ENCODE results near the gene KRTAP20-2.

Gene KRTAP20-2

DNA sequence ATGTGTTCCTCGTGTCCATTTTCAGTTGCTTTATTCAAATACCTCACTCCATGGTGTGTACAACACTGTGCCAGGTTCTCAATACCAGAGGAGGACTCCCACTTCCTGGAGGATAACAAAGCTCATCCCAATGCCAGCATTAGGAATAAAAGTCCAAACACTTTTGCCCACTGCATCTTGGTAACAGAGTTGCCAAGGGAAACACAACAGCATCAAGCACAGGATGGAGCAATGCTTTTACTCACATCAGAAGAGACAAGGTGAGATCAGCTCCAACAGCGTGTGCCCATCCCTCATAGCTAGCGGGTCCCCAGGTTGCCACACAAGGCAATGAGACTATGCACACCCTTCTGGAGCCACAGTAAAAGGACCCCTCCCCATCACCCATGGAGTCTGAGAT is 11.6 kb upstream of the KRTAP20-2 start:
- Histone ChIP-seq H3K9ac (ENCODE audit: low read length) (no peak overlapping the region), H3K4me1 (ENCODE audit: control insufficient read depth, low read depth, low read length) (no peaks in the 10 kb centered on the region), H3K36me3 (ENCODE audit: control insufficient read depth, low read depth, low read length) (no peaks in the 10 kb centered on the region), H3K27me3 (ENCODE audit: control insufficient read depth, insufficient read depth, low read length) (no peaks in the 10 kb centered on the region), H3K4me3 (ENCODE audit: low read length) (no peak overlapping the region), H3K9me3 (ENCODE audit: control insufficient read depth, low read depth, low read length) (no peaks in the 10 kb centered on the region), H3K27ac (ENCODE audit: low read length) (no peak overlapping the region)

GRCh38 chr21:30625449-30626165 is 9.4 kb upstream of the KRTAP20-2 start:
- H3K36me3 ChIP-seq (ENCODE audit: control insufficient read depth, low read depth, low read length), result no peaks in the 10 kb centered on the region
- no peaks in the 10 kb centered on the region for H3K4me1 ChIP-seq (ENCODE audit: control insufficient read depth, low read depth, low read length)
- no peaks in the 10 kb centered on the region for H3K27me3 ChIP-seq (ENCODE audit: control insufficient read depth, insufficient read depth, low read length)
- no peak overlapping the region for H3K9ac ChIP-seq (ENCODE audit: low read length)
- no peak overlapping the region for H3K4me3 ChIP-seq (ENCODE audit: low read length)
- H3K9me3 ChIP-seq (ENCODE audit: control insufficient read depth, low read depth, low read length), result no peaks in the 10 kb centered on the region
- no peak overlapping the region for H3K27ac ChIP-seq (ENCODE audit: low read length)

DNA sequence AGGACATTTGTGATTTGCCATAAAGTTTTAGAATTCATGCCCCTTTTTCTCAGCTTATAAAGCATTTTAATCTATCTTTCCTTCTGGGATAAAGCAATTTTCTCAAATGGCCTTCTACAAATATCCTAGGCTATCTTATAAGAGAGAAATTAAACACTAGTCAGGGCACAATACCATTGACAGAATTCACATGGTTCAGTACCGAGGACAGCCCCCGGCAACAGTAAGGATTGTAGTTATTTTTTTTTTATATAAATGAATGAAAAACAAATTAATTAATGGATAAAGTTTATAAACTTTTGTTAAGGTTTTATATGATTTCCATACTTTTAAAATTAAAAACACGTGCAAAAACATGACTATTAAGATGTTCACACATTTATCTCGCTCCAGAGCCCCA is 6.9 kb upstream of the KRTAP20-2 start:
- no peak overlapping the region for H3K27ac ChIP-seq (ENCODE audit: low read length)
- H3K4me3 ChIP-seq (ENCODE audit: low read length), result no peak overlapping the region
- H3K9ac ChIP-seq (ENCODE audit: low read length), result no peak overlapping the region
- no peaks in the 10 kb centered on the region for H3K27me3 ChIP-seq (ENCODE audit: control insufficient read depth, insufficient read depth, low read length)
- no peaks in the 10 kb centered on the region for H3K36me3 ChIP-seq (ENCODE audit: control insufficient read depth, low read depth, low read length)
- H3K9me3 ChIP-seq (ENCODE audit: control insufficient read depth, low read depth, low read length), result no peaks in the 10 kb centered on the region
- no peaks in the 10 kb centered on the region for H3K4me1 ChIP-seq (ENCODE audit: control insufficient read depth, low read depth, low read length)

- Histone ChIP-seq H3K9ac (ENCODE audit: low read length) (no peak overlapping the region), H3K27me3 (ENCODE audit: control insufficient read depth, insufficient read depth, low read length) (no peaks in the 10 kb centered on the region)
These were observed 5.8 kb upstream of the KRTAP20-2 start for GRCh38 chr21:30629200-30629599.

DNA sequence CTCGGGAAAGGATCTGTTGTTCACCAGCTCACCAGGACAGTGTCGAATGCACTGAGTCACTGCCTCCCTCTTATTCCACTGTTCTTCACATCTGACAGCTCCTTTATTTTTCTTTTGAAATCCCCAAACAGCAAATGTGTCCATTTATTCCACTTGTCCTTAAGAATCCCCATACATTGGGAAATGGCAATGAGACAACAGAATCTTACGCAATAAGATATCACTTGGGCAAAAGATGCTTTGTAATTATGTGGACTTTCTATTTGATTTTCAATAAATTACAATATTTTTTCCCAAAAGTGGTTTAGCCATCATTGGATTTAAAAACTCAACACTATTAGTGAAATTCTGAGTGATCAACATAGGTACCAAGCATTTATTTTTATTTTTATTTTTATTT is 3.7 kb downstream of the KRTAP20-2 start:
- H3K27ac ChIP-seq (ENCODE audit: low read length), result no peak overlapping the region
- H3K36me3 ChIP-seq (ENCODE audit: control insufficient read depth, low read depth, low read length), result no peaks in the 10 kb centered on the region
- no peak overlapping the region for H3K9ac ChIP-seq (ENCODE audit: low read length)
- no peak overlapping the region for H3K4me3 ChIP-seq (ENCODE audit: low read length)
- H3K4me1 ChIP-seq (ENCODE audit: control insufficient read depth, low read depth, low read length), result no peaks in the 10 kb centered on the region
- H3K27me3 ChIP-seq (ENCODE audit: control insufficient read depth, insufficient read depth, low read length), result no peaks in the 10 kb centered on the region
- no peaks in the 10 kb centered on the region for H3K9me3 ChIP-seq (ENCODE audit: control insufficient read depth, low read depth, low read length)

More at GRCh38 chr21:30629200-30629599, 5.8 kb upstream of the KRTAP20-2 start:
- H3K27ac ChIP-seq (ENCODE audit: low read length), result no peak overlapping the region
- H3K4me3 ChIP-seq (ENCODE audit: low read length), result no peak overlapping the region
- H3K4me1 ChIP-seq (ENCODE audit: control insufficient read depth, low read depth, low read length), result no peaks in the 10 kb centered on the region
- no peaks in the 10 kb centered on the region for H3K36me3 ChIP-seq (ENCODE audit: control insufficient read depth, low read depth, low read length)
- no peaks in the 10 kb centered on the region for H3K9me3 ChIP-seq (ENCODE audit: control insufficient read depth, low read depth, low read length)

DNA sequence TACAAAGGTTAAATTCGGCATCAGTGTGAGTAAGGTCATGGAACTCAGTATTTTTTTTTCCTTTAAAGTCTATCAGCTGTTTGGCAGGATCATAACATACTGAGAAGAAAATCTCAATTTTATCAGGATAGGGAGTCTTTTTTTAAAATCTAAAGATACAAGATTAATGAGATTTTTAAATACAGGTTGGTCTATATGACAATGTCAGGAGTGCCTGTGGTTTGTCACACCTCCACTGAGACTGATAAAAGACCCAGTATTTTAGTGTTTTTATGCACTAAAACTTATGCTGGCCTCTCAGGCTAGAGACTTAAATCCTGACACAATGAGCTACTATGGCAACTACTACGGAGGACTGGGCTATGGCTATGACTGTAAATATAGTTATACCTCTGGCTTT is 7.6 kb downstream of the KRTAP20-2 start, which contains the start of gene KRTAP20-3:
Gene KRTAP20-3, plus strand, starts transcription at position 301 of the 400 bp plus-strand sequence.
- no peaks in the 10 kb centered on the region for H3K27me3 ChIP-seq (ENCODE audit: control insufficient read depth, insufficient read depth, low read length)
- H3K27ac ChIP-seq (ENCODE audit: low read length), result no peak within 1 kb of the TSS
- H3K4me3 ChIP-seq (ENCODE audit: low read length), result no peak within 1 kb of the TSS
- no peaks in the 10 kb centered on the region for H3K4me1 ChIP-seq (ENCODE audit: control insufficient read depth, low read depth, low read length)
- H3K9me3 ChIP-seq (ENCODE audit: control insufficient read depth, low read depth, low read length), result no peaks in the 10 kb centered on the region
- H3K9ac ChIP-seq (ENCODE audit: low read length), result no peak within 1 kb of the TSS
- H3K36me3 ChIP-seq (ENCODE audit: control insufficient read depth, low read depth, low read length), result no peaks in the 10 kb centered on the region

- Histone ChIP-seq H3K9ac (ENCODE audit: low read length) (no peak overlapping the region), H3K4me1 (ENCODE audit: control insufficient read depth, low read depth, low read length) (no peaks in the 10 kb centered on the region), H3K36me3 (ENCODE audit: control insufficient read depth, low read depth, low read length) (no peaks in the 10 kb centered on the region), H3K27me3 (ENCODE audit: control insufficient read depth, insufficient read depth, low read length) (no peaks in the 10 kb centered on the region), H3K4me3 (ENCODE audit: low read length) (no peak overlapping the region), H3K27ac (ENCODE audit: low read length) (no peak overlapping the region), H3K9me3 (ENCODE audit: control insufficient read depth, low read depth, low read length) (no peaks in the 10 kb centered on the region)
These were observed 12.0 kb downstream of the KRTAP20-2 start for GRCh38 chr21:30646904-30647414.

GRCh38 chr21:30652891-30653290 is 17.9 kb downstream of the KRTAP20-2 start:
- Histone ChIP-seq H3K9ac (ENCODE audit: low read length) (no peak overlapping the region), H3K27ac (ENCODE audit: low read length) (no peak overlapping the region), H3K36me3 (ENCODE audit: control insufficient read depth, low read depth, low read length) (no peaks in the 10 kb centered on the region), H3K4me3 (ENCODE audit: low read length) (no peak overlapping the region), H3K4me1 (ENCODE audit: control insufficient read depth, low read depth, low read length) (no peaks in the 10 kb centered on the region), H3K27me3 (ENCODE audit: control insufficient read depth, insufficient read depth, low read length) (no peaks in the 10 kb centered on the region), H3K9me3 (ENCODE audit: control insufficient read depth, low read depth, low read length) (no peaks in the 10 kb centered on the region)

GRCh38 chr21:30668776-30669175 is 33.8 kb downstream of the KRTAP20-2 start:
- H3K27me3 ChIP-seq (ENCODE audit: control insufficient read depth, insufficient read depth, low read length), result no peaks in the 10 kb centered on the region
- H3K4me3 ChIP-seq (ENCODE audit: low read length), result no peak overlapping the region
- no peaks in the 10 kb centered on the region for H3K4me1 ChIP-seq (ENCODE audit: control insufficient read depth, low read depth, low read length)
- H3K36me3 ChIP-seq (ENCODE audit: control insufficient read depth, low read depth, low read length), result no peaks in the 10 kb centered on the region
- H3K9me3 ChIP-seq (ENCODE audit: control insufficient read depth, low read depth, low read length), result no peaks in the 10 kb centered on the region
- H3K9ac ChIP-seq (ENCODE audit: low read length), result no peak overlapping the region
- H3K27ac ChIP-seq (ENCODE audit: low read length), result no peak overlapping the region

- H3K36me3 ChIP-seq (ENCODE audit: control insufficient read depth, low read depth, low read length), result no peaks in the 10 kb centered on the region
- H3K27me3 ChIP-seq (ENCODE audit: control insufficient read depth, insufficient read depth, low read length), result no peaks in the 10 kb centered on the region
- H3K4me1 ChIP-seq (ENCODE audit: control insufficient read depth, low read depth, low read length), result no peaks in the 10 kb centered on the region
- H3K9ac ChIP-seq (ENCODE audit: low read length), result no peak overlapping the region
- H3K9me3 ChIP-seq (ENCODE audit: control insufficient read depth, low read depth, low read length), result no peaks in the 10 kb centered on the region
- no peak overlapping the region for H3K27ac ChIP-seq (ENCODE audit: low read length)
- no peak overlapping the region for H3K4me3 ChIP-seq (ENCODE audit: low read length)
These were observed 38.1 kb downstream of the KRTAP20-2 start for GRCh38 chr21:30672985-30673650.

DNA sequence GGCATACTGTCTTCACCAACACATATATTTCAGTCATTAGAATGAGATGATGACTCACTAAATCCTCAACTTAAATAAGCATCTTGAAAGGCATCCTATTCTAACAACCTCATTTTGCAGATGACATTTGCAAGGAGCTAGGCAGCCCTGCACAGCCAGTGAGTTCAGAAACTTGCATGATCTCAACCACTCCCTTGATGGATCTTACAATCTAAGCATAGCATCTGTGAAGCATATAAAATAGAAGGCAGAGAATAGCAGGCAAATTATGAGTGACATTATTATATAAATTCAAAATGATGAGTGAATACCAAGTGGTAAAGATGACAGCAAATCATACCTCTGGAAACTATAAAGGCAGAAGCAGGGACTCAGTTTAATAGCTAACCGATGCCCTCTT is 39.3 kb downstream of the KRTAP20-2 start:
- Histone ChIP-seq H3K4me3 (ENCODE audit: low read length) (no peak overlapping the region), H3K27me3 (ENCODE audit: control insufficient read depth, insufficient read depth, low read length) (no peaks in the 10 kb centered on the region), H3K9ac (ENCODE audit: low read length) (no peak overlapping the region), H3K36me3 (ENCODE audit: control insufficient read depth, low read depth, low read length) (no peaks in the 10 kb centered on the region), H3K9me3 (ENCODE audit: control insufficient read depth, low read depth, low read length) (no peaks in the 10 kb centered on the region), H3K27ac (ENCODE audit: low read length) (no peak overlapping the region), H3K4me1 (ENCODE audit: control insufficient read depth, low read depth, low read length) (no peaks in the 10 kb centered on the region)

DNA sequence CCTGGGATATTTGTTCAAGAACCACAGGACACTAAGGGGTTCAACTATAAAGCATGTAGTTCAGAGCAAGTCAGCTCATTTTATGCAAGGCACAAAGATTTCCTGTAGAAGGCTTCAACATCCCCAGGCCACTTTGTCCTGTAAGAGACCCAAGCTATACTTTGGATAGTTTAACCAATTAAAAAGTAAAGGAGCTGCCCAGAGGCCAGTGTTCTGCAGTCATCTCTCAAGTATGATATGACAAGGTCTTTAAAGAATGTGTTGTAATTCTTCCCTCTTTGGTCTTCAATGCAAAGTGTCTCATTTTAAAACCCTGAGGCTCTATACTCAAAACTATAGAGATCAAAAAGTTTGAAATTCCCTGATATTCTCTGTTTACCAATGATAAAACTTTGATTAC is 41.7 kb downstream of the KRTAP20-2 start:
- no peak overlapping the region for H3K9ac ChIP-seq (ENCODE audit: low read length)
- no peak overlapping the region for H3K4me3 ChIP-seq (ENCODE audit: low read length)
- H3K27me3 ChIP-seq (ENCODE audit: control insufficient read depth, insufficient read depth, low read length), result no peaks in the 10 kb centered on the region
- no peaks in the 10 kb centered on the region for H3K9me3 ChIP-seq (ENCODE audit: control insufficient read depth, low read depth, low read length)
- H3K4me1 ChIP-seq (ENCODE audit: control insufficient read depth, low read depth, low read length), result no peaks in the 10 kb centered on the region
- no peak overlapping the region for H3K27ac ChIP-seq (ENCODE audit: low read length)
- H3K36me3 ChIP-seq (ENCODE audit: control insufficient read depth, low read depth, low read length), result no peaks in the 10 kb centered on the region

Measured in iPS-18a (cell line).